Heart left ventricle (tissue), 16 donors: ENCODE data around the gene SSMEM1. TPM values are rescaled to one million over a fixed set of nuclear protein-coding genes. Genes with fewer than 3 reads are reported as not detected.

ENCODE experiments used
- ATAC-seq, 4 donors: fragments of 200-7000 bp; cut with Tn5 transposase; one replicate each; pipeline ENCODE4 v1.9.1; 2020 to 2022; ENCODE audit warnings: moderate library complexity in 4 of 4, mild to moderate bottlenecking in 3 of 4, moderate number of reproducible peaks in 1 of 4
- DNase-seq, 5 donors: peaks; one replicate each; pipeline ENCODE4 v3.0.0-alpha.2; 2020
- H3K27ac ChIP-seq, 12 donors: fragments of 200-600 bp; sonication (generic) in 4 of 12; one replicate each; pipeline versions ENCODE4 v1.5.0 to v1.8.0; 2016 to 2022; ENCODE audit warnings: mild to moderate bottlenecking in 2 of 12
- H3K27me3 ChIP-seq, 9 donors: fragments of 200-600 bp; sonication (generic) in 2 of 9; one replicate each; pipeline versions ENCODE4 v1.5.1 to v1.8.0; 2016 to 2022; ENCODE audit warnings: mild to moderate bottlenecking in 3 of 9
- H3K36me3 ChIP-seq, 9 donors: fragments of 200-600 bp; sonication (generic) in 2 of 9; one replicate each; pipeline versions ENCODE4 v1.5.0 to v1.8.0; 2018 to 2022; ENCODE audit warnings: mild to moderate bottlenecking in 2 of 9
- H3K4me1 ChIP-seq, 12 donors: fragments of 200-600 bp; sonication (generic) in 4 of 12; one replicate each; pipeline versions ENCODE4 v1.5.0 to v1.8.0; 2016 to 2022; ENCODE audit warnings: mild to moderate bottlenecking in 3 of 12
- H3K4me3 ChIP-seq, 12 donors: fragments of 200-600 bp; sonication (generic) in 4 of 12; one replicate each; pipeline versions ENCODE4 v1.5.0 to v1.8.0; 2017 to 2022; ENCODE audit warnings: mild to moderate bottlenecking in 9 of 12, moderate library complexity in 4 of 12
- H3K9me3 ChIP-seq, 12 donors: fragments of 200-600 bp; sonication (generic) in 4 of 12; one replicate each; pipeline versions ENCODE4 v1.5.0 to v1.8.0; 2016 to 2022; ENCODE audit warnings: mild to moderate bottlenecking in 1 of 12
- POLR2A ChIP-seq, 2 donors: fragments of 450-650 bp; IDR thresholded peaks; one replicate each; pipeline ENCODE4 v1.6.1; 2017; ENCODE audit warnings: antibody characterized with exemption in 2 of 2, mild to moderate bottlenecking in 2 of 2, moderate library complexity in 2 of 2
- WGBS, 4 donors: extraction: QIAGEN DNeasy Blood & Tissue Kit in 2 of 4; methylation state at CpG; one replicate each; pipeline versions ENCODE4 v1.1.5 to v1.1.7; 2013 to 2018; 5-methylcytosine and 5-hydroxymethylcytosine counted together
- intact Hi-C, 10 donors: fragments of 100-400 bp; cut with DNase I; formaldehyde crosslinking; loops; one replicate each; pipeline versions ENCODE4 v1.11.1 to v1.14.2; 2022
- polyA plus RNA-seq, 2 donors: library from polyadenylated mRNA; stranded (reverse); fragments of 200-250 nt; gene quantifications; one replicate each; pipeline ENCODE4 v1.2.3, GENCODE V29; 2013
- total RNA-seq, 9 donors: library from RNA; depleted of rRNA in 2 of 9; stranded (reverse); fragments of >200 nt in 2 of 9; fragmentation: NEBNext Ultra II Directional in 3 of 9; extraction: Animal tissue kit (Norgen Biotek cat#: 25700) in 3 of 9; gene quantifications; one replicate each; pipeline versions ENCODE4 v1.1.0 to v1.2.4, GENCODE V29; 2016 to 2023
- TF ChIP-seq, protein P1 (sequence below), 12 donors: fragments of 200-600 bp; sonication (generic) in 4 of 12; IDR thresholded peaks; one replicate each; pipeline versions ENCODE4 v1.5.0 to v1.8.0; 2018 to 2022; ENCODE audit warnings: antibody characterized with exemption in 12 of 12, mild to moderate bottlenecking in 5 of 12
- donor health status: ischemic (EF 13 %, LVEDD 7.1; RV severe dilation, severe dysfunction).
- donor health status: healthy with polysubstance abuse.
- donor health status: DM: no; HTN: yes; CAD: no.
- donor health status: DM: no; HTN: no; CAD: no.
- donor health status: ischemic (EF 25% LVEDD 6.9; RV normal size, moderate dysfunction).
- donor health status: ischemic (EF 25% LVEDD 5.7; RV mildly dilated, moderate dysfunction).
- donor health status: healthy.
- donor health status: DM: yes; HTN: yes; CAD: no.
- donor health status: ischemic (EF 35%, LVEDD 5.7; RV mildly dilated, moderate dysfunction).
- donor health status: nonischemic (EF 11% LVEDD 7.7; RV severe dilation, severe dysfunction).
- donor health status: DM: yes; HTN: yes; CAD: no.
- donor health status: PGD.
- donor health status: ischemic (EF 29% LVEDD 5.4; RV normal size, mild dysfunction).
- donor health status: nonischemic (EF 23%, LVEDD 6.1; RV moderate dilation, normal function).

Gene SSMEM1
- total and polyA plus RNA-seq, 11 donors = not detected

DNA sequence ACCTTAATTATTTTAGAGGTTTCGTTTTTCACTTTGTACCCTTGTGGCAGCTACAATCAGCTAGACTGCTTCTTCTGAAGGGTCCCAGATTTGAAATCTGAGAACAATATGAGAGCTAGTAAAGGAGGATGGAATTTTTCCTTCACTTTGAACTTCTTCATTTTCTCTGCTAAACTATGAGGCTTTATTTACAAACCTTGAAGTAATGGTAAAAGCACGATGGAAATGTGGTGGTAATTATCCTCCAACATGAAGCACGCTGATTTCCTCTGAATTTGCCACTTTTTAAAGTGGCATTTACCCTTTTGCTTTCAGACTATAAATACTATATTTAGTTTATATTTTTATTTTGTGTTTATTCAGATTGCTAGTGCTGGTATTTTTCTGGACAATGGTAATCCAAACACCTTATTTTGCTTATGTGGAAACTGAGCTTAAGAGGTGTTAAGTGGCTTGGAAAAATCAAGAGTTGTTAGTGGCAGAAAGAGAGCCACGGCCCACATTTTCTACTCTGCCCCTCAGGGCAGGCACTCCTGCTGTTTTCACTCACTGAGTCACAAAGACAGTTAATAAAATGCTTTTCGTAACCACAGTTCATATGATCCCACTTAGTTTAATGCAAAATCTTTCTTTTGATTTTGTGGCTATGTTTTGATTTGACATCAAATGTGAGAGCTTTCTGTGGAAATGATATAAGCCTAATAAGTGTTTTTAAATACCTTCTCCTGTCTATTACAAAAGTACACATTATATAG, 2.7 kb downstream of the SSMEM1 start:
- Histone ChIP-seq H3K36me3 (no peaks in the 10 kb centered on the region), H3K9me3 (no peaks in the 10 kb centered on the region), H3K27ac (no peak overlapping the region), H3K4me3 (no peak overlapping the region), H3K4me1 (peaks cover 0 to 6% (median 0%) of the 10 kb centered on the region in 12 donors), H3K27me3 (peaks cover 0 to 5% (median 0%) of the 10 kb centered on the region in 9 donors)
- intact Hi-C loops = no loop called here
- no peak for TF ChIP-seq POLR2A (IDR thresholded peaks at IDR 0.05)
- TF ChIP-seq, protein P1, sequence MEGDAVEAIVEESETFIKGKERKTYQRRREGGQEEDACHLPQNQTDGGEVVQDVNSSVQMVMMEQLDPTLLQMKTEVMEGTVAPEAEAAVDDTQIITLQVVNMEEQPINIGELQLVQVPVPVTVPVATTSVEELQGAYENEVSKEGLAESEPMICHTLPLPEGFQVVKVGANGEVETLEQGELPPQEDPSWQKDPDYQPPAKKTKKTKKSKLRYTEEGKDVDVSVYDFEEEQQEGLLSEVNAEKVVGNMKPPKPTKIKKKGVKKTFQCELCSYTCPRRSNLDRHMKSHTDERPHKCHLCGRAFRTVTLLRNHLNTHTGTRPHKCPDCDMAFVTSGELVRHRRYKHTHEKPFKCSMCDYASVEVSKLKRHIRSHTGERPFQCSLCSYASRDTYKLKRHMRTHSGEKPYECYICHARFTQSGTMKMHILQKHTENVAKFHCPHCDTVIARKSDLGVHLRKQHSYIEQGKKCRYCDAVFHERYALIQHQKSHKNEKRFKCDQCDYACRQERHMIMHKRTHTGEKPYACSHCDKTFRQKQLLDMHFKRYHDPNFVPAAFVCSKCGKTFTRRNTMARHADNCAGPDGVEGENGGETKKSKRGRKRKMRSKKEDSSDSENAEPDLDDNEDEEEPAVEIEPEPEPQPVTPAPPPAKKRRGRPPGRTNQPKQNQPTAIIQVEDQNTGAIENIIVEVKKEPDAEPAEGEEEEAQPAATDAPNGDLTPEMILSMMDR (IDR thresholded peaks at IDR 0.05) = no peak
- no peak for ATAC-seq
- DNase-seq = no peak
- WGBS, 4 donors = 57 to 76% (median 71%) methylated on average over 5 of the region's 5 CpGs

DNA sequence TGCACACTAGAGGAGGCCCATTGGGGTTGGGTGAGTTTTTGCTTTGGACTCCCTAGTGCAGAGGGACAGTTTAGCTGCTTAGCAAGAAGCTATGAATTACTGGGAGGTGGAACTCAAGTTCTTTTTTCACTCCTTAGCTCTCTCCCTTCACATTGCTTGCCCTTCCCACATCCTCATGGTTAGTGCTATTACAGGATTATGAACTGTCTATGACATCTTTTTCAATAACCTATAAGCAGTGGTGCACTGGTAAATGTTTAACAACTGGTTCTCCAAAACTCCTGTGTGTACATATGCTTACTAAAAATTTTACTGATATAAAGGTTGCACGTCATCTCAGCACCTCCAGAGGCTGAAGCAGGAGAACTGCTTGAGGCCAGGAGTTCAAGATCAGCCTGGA, 6.2 kb downstream of the SSMEM1 start:
- WGBS, 4 donors = 86 to 100% (median 90%) methylated on average over 1 of the region's 1 CpG
- TF ChIP-seq, protein P1 (IDR thresholded peaks at IDR 0.05) = no peak
- TF ChIP-seq POLR2A (IDR thresholded peaks at IDR 0.05) = no peak
- no peaks in the 10 kb centered on the region for H3K4me1 ChIP-seq
- H3K4me3 ChIP-seq = no peak overlapping the region
- no peaks in the 10 kb centered on the region for H3K9me3 ChIP-seq
- peaks cover 0 to 5% (median 0%) of the 10 kb centered on the region in 9 donors for H3K27me3 ChIP-seq
- no peak for ATAC-seq
- no peak overlapping the region for H3K27ac ChIP-seq
- no peaks in the 10 kb centered on the region for H3K36me3 ChIP-seq
- intact Hi-C loops = no loop called here
- DNase-seq = no peak

DNA sequence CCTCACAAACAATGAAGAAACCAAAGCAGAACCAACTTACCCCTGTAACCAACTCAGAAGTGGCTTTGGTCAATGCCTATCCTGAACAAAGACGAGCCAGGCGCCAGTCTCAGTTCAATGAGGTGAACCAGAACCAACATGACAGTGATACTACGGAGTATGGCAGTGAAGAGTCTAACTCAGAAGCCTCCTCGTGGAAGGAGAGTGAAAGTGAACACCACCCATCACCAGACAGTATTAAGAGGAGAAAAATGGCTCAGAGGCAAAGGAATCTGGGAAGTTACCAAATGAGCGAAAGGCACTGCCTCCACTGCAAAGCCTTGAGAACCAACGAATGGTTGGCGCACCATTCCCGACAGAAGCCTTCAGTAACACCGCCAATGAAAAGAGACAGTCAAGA, 8.4 kb downstream of the SSMEM1 start:
- Histone ChIP-seq H3K36me3 (no peaks in the 10 kb centered on the region), H3K27ac (no peak overlapping the region), H3K4me1 (no peaks in the 10 kb centered on the region), H3K27me3 (peaks cover 0 to 5% (median 0%) of the 10 kb centered on the region in 9 donors), H3K9me3 (no peaks in the 10 kb centered on the region), H3K4me3 (no peak overlapping the region)
- TF ChIP-seq, protein P1 (IDR thresholded peaks at IDR 0.05) = no peak
- TF ChIP-seq POLR2A (IDR thresholded peaks at IDR 0.05) = no peak
- no peak for ATAC-seq
- 87 to 90% (median 88%) methylated on average over 9 of the region's 9 CpGs for WGBS, 4 donors
- DNase-seq = no peak
- intact Hi-C loops = no loop called here

DNA sequence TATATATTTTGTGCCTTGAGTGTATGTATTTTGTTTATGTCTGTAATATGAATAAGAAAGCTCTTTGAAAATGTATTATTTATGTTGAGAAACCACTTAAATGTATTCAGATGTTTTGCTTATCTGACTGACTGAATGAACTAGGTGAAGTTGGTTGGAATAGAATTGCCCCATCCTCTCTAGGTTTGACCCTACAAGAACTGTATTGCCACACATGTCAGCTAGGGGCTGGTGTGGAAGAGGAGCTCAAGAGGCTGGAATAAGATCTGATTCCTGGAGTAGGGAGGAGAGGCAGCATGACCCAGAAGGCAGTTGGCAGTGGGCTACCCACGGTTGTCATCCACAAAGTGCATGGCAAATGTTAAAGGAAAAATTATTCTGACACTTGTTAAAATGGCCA, 9.1 kb downstream of the SSMEM1 start:
- intact Hi-C loops = no loop called here
- peaks cover 0 to 3% (median 0%) of the 10 kb centered on the region in 9 donors for H3K27me3 ChIP-seq
- no peak for TF ChIP-seq POLR2A (IDR thresholded peaks at IDR 0.05)
- TF ChIP-seq, protein P1 (IDR thresholded peaks at IDR 0.05) = no peak
- 74 to 85% (median 77%) methylated on average over 1 of the region's 1 CpG for WGBS, 4 donors
- no peak overlapping the region for H3K27ac ChIP-seq
- no peaks in the 10 kb centered on the region for H3K9me3 ChIP-seq
- ATAC-seq (no peak), DNase-seq (no peak)
- H3K4me1 ChIP-seq = no peaks in the 10 kb centered on the region
- no peaks in the 10 kb centered on the region for H3K36me3 ChIP-seq
- H3K4me3 ChIP-seq = no peak overlapping the region
